Heart left ventricle (tissue), 16 donors: Measurements from ENCODE around the gene BNC2. TPM values are rescaled to one million over a fixed set of nuclear protein-coding genes. Genes with fewer than 3 reads are reported as not detected.

Experiments used
- ATAC-seq, 4 donors: fragments of 200-7000 bp; cut with Tn5 transposase; one replicate each; pipeline ENCODE4 v1.9.1; 2020 to 2022; ENCODE audit warnings: moderate library complexity in 4 of 4, mild to moderate bottlenecking in 3 of 4, moderate number of reproducible peaks in 1 of 4
- DNase-seq, 5 donors: peaks; one replicate each; pipeline ENCODE4 v3.0.0-alpha.2; 2020
- H3K27ac ChIP-seq, 12 donors: fragments of 200-600 bp; sonication (generic) in 4 of 12; one replicate each; pipeline versions ENCODE4 v1.5.0 to v1.8.0; 2016 to 2022; ENCODE audit warnings: mild to moderate bottlenecking in 2 of 12
- H3K27me3 ChIP-seq, 9 donors: fragments of 200-600 bp; sonication (generic) in 2 of 9; one replicate each; pipeline versions ENCODE4 v1.5.1 to v1.8.0; 2016 to 2022; ENCODE audit warnings: mild to moderate bottlenecking in 3 of 9
- H3K36me3 ChIP-seq, 9 donors: fragments of 200-600 bp; sonication (generic) in 2 of 9; one replicate each; pipeline versions ENCODE4 v1.5.0 to v1.8.0; 2018 to 2022; ENCODE audit warnings: mild to moderate bottlenecking in 2 of 9
- H3K4me1 ChIP-seq, 12 donors: fragments of 200-600 bp; sonication (generic) in 4 of 12; one replicate each; pipeline versions ENCODE4 v1.5.0 to v1.8.0; 2016 to 2022; ENCODE audit warnings: mild to moderate bottlenecking in 3 of 12
- H3K4me3 ChIP-seq, 12 donors: fragments of 200-600 bp; sonication (generic) in 4 of 12; one replicate each; pipeline versions ENCODE4 v1.5.0 to v1.8.0; 2017 to 2022; ENCODE audit warnings: mild to moderate bottlenecking in 9 of 12, moderate library complexity in 4 of 12
- H3K9me3 ChIP-seq, 12 donors: fragments of 200-600 bp; sonication (generic) in 4 of 12; one replicate each; pipeline versions ENCODE4 v1.5.0 to v1.8.0; 2016 to 2022; ENCODE audit warnings: mild to moderate bottlenecking in 1 of 12
- POLR2A ChIP-seq, 2 donors: fragments of 450-650 bp; IDR thresholded peaks; one replicate each; pipeline ENCODE4 v1.6.1; 2017; ENCODE audit warnings: antibody characterized with exemption in 2 of 2, mild to moderate bottlenecking in 2 of 2, moderate library complexity in 2 of 2
- WGBS, 4 donors: extraction: QIAGEN DNeasy Blood & Tissue Kit in 2 of 4; methylation state at CpG; one replicate each; pipeline versions ENCODE4 v1.1.5 to v1.1.7; 2013 to 2018; 5-methylcytosine and 5-hydroxymethylcytosine counted together
- intact Hi-C, 10 donors: fragments of 100-400 bp; cut with DNase I; formaldehyde crosslinking; loops; one replicate each; pipeline versions ENCODE4 v1.11.1 to v1.14.2; 2022
- polyA plus RNA-seq, 2 donors: library from polyadenylated mRNA; stranded (reverse); fragments of 200-250 nt; gene quantifications; one replicate each; pipeline ENCODE4 v1.2.3, GENCODE V29; 2013
- total RNA-seq, 9 donors: library from RNA; depleted of rRNA in 2 of 9; stranded (reverse); fragments of >200 nt in 2 of 9; fragmentation: NEBNext Ultra II Directional in 3 of 9; extraction: Animal tissue kit (Norgen Biotek cat#: 25700) in 3 of 9; gene quantifications; one replicate each; pipeline versions ENCODE4 v1.1.0 to v1.2.4, GENCODE V29; 2016 to 2023
- TF ChIP-seq, protein P1 (sequence below), 12 donors: fragments of 200-600 bp; sonication (generic) in 4 of 12; IDR thresholded peaks; one replicate each; pipeline versions ENCODE4 v1.5.0 to v1.8.0; 2018 to 2022; ENCODE audit warnings: antibody characterized with exemption in 12 of 12, mild to moderate bottlenecking in 5 of 12
- donor health status: ischemic (EF 13 %, LVEDD 7.1; RV severe dilation, severe dysfunction).
- donor health status: healthy with polysubstance abuse.
- donor health status: DM: no; HTN: yes; CAD: no.
- donor health status: DM: no; HTN: no; CAD: no.
- donor health status: ischemic (EF 25% LVEDD 6.9; RV normal size, moderate dysfunction).
- donor health status: ischemic (EF 25% LVEDD 5.7; RV mildly dilated, moderate dysfunction).
- donor health status: healthy.
- donor health status: DM: yes; HTN: yes; CAD: no.
- donor health status: ischemic (EF 35%, LVEDD 5.7; RV mildly dilated, moderate dysfunction).
- donor health status: nonischemic (EF 11% LVEDD 7.7; RV severe dilation, severe dysfunction).
- donor health status: DM: yes; HTN: yes; CAD: no.
- donor health status: PGD.
- donor health status: ischemic (EF 29% LVEDD 5.4; RV normal size, mild dysfunction).
- donor health status: nonischemic (EF 23%, LVEDD 6.1; RV moderate dilation, normal function).

Gene BNC2
- total and polyA plus RNA-seq, 11 donors: 0.38 to 27.1 (median 3.8) TPM

DNA sequence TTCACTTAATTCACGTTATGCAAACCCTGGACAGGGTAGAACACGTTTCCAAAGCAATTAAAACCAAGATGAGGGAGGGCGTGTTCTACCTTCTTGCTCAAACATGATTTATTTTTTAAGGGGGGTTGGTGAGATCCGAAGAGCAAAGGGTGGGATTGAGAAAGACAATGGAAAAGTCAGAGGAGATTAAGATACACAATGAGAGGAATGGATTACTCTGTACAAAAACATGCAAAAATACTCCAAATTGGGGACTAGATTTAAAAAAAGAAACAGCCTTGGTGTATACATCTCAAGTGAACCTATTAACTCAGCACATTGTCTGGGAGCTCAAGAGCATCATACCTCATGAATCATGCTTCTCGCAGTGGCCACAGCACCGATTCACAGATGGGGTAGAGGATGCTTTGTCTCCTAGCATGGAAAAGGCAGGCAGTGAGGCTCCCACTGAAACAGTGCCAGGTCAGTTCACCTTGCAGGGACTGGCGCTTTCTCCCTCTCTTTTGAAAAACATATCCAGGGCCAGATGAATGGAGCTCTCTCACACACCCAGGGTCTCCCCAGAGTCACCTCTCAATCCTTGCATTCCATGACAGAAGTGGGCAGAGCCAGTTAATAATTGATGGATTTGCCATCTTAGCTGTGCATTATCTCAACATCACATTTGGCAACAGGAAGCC lies 459.7 kb downstream of the BNC2 start:
- H3K27me3 ChIP-seq: peaks cover 0 to 3% (median 0%) of the 10 kb centered on the region in 9 donors
- 79 to 84% (median 81%) methylated on average over 7 of the region's 7 CpGs for WGBS, 4 donors
- TF ChIP-seq POLR2A (IDR thresholded peaks at IDR 0.05): no peak
- TF ChIP-seq, protein P1, sequence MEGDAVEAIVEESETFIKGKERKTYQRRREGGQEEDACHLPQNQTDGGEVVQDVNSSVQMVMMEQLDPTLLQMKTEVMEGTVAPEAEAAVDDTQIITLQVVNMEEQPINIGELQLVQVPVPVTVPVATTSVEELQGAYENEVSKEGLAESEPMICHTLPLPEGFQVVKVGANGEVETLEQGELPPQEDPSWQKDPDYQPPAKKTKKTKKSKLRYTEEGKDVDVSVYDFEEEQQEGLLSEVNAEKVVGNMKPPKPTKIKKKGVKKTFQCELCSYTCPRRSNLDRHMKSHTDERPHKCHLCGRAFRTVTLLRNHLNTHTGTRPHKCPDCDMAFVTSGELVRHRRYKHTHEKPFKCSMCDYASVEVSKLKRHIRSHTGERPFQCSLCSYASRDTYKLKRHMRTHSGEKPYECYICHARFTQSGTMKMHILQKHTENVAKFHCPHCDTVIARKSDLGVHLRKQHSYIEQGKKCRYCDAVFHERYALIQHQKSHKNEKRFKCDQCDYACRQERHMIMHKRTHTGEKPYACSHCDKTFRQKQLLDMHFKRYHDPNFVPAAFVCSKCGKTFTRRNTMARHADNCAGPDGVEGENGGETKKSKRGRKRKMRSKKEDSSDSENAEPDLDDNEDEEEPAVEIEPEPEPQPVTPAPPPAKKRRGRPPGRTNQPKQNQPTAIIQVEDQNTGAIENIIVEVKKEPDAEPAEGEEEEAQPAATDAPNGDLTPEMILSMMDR (IDR thresholded peaks at IDR 0.05): no peak
- no peak overlapping the region for H3K4me3 ChIP-seq
- H3K36me3 ChIP-seq: no peaks in the 10 kb centered on the region
- no peaks in the 10 kb centered on the region for H3K9me3 ChIP-seq
- no peak for DNase-seq
- intact Hi-C loops: loop anchor here in 2 of 10 donors (10.0 kb wide), 2 partner anchors 66 to 384 kb away; no protein-coding TSS in a partner anchor
- no peak overlapping the region for H3K27ac ChIP-seq
- no peak for ATAC-seq
- peaks cover 0 to 12% (median 0%) of the 10 kb centered on the region in 12 donors for H3K4me1 ChIP-seq

DNA sequence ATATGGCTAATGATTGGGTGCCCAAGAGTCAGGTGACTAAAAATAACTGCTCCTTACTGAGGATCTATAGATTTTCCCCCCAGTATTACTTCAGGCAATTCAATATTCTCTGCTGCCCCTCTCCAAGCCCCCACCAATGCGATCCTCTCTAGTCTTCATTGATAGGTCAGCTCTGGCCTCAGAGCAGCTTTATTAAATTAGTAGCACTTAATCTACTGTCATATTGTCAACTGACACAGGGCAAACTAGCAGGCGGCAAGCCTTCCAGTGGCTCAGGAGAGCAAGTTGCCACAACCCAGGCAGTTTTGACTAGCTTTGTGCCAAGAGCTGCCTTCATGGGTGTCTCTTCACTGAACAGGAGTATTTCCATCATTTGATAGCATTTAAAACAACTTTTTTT lies 462.9 kb downstream of the BNC2 start:
- no peak overlapping the region for H3K27ac ChIP-seq
- no peaks in the 10 kb centered on the region for H3K36me3 ChIP-seq
- peaks cover 0 to 1% (median 0%) of the 10 kb centered on the region in 12 donors for H3K9me3 ChIP-seq
- no peak for ATAC-seq
- no peak for DNase-seq
- intact Hi-C loops: no loop called here
- no peaks in the 10 kb centered on the region for H3K4me1 ChIP-seq
- TF ChIP-seq, protein P1 (IDR thresholded peaks at IDR 0.05): no peak
- TF ChIP-seq POLR2A (IDR thresholded peaks at IDR 0.05): no peak
- H3K27me3 ChIP-seq: no peaks in the 10 kb centered on the region
- 95 to 100% (median 96%) methylated on average over 2 of the region's 2 CpGs for WGBS, 4 donors
- no peak overlapping the region for H3K4me3 ChIP-seq

DNA sequence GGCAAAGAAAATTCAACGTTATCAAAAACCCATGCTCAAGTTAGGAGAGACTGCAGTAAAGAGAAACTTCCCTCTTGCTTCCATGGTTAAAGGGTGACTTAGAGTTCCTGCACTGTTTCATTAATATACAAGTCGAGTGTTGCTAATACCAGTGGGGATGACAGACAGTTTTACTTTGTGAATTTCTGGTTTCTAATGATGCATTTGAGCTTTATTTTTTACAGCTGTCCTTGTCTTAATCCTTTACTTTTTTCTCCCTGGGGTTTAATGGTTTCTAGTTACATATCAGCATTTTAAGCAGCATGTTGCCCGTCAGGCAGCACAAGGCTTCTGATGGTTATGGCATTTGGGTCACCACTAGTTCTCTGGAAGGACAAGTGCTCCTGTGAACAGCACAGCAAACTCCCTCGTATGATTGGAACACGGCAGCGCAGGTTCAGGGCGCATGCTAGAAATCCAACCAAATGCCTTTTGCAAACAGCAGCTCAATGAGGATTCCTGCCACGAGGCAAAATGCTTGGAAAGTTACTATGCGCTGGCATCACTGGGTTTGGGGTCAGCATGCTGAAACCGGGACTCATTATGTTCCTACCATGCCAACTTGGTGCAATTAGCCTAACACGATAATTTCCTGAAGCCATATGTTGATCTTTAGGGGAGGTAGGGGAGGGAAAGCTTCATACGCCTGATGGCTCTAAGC lies 463.8 kb downstream of the BNC2 start:
- no peak for ATAC-seq
- intact Hi-C loops: no loop called here

DNA sequence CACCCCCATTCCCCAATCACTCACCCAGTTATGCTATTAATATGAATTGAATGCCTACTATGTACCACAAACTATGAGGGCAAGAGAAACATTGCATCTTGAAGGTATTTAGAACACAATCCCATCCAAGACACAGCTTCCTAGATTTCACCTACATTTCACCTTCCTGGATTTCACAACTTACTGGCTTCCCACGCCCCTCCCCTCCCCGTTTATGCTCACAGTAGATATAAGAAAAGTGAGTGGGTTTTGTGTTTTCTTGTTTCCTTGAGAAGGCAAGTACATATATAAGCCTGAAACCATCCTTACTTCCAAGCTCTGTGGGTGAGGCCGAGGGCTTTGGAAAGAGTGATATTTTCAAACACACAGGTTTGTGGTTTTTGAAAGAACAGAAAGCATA lies 465.0 kb downstream of the BNC2 start:
- intact Hi-C loops: no loop called here
- TF ChIP-seq, protein P1 (IDR thresholded peaks at IDR 0.05): no peak
- no peak for TF ChIP-seq POLR2A (IDR thresholded peaks at IDR 0.05)
- no peaks in the 10 kb centered on the region for H3K36me3 ChIP-seq
- no peak overlapping the region for H3K4me3 ChIP-seq
- ATAC-seq: no peak
- H3K9me3 ChIP-seq: peaks cover 0 to 3% (median 0%) of the 10 kb centered on the region in 12 donors
- H3K4me1 ChIP-seq: no peaks in the 10 kb centered on the region
- DNase-seq: no peak
- no peak overlapping the region for H3K27ac ChIP-seq
- no peaks in the 10 kb centered on the region for H3K27me3 ChIP-seq
- 75 to 81% (median 77%) methylated on average over 3 of the region's 3 CpGs for WGBS, 4 donors

More for the DNA sequence above, 463.8 kb downstream of the BNC2 start:
- 81 to 87% (median 85%) methylated on average over 12 of the region's 12 CpGs for WGBS, 4 donors
- no peaks in the 10 kb centered on the region for H3K4me1 ChIP-seq
- H3K27me3 ChIP-seq: no peaks in the 10 kb centered on the region
- no peaks in the 10 kb centered on the region for H3K36me3 ChIP-seq
- peaks cover 0 to 3% (median 0%) of the 10 kb centered on the region in 12 donors for H3K9me3 ChIP-seq
- TF ChIP-seq POLR2A (IDR thresholded peaks at IDR 0.05): no peak
- TF ChIP-seq, protein P1 (IDR thresholded peaks at IDR 0.05): no peak
- no peak overlapping the region for H3K4me3 ChIP-seq
- DNase-seq: no peak
- H3K27ac ChIP-seq: no peak overlapping the region
